OCI-LY3 (cell line): ENCODE results near the gene SH3GL1.

Experiments used
- H2AFZ ChIP-seq: fragments of 200-600, 300-600 bp; shearing (Covaris generic); 2 replicates; pipeline ENCODE4 v1.6.0; 2014; ENCODE audit warnings: antibody characterized with exemption, low read depth, low read length
- H3K27ac ChIP-seq: fragments of 200-600, 300-600 bp; sonication (generic); 2 replicates; pipeline ENCODE4 v1.5.1; 2014; ENCODE audit warnings: mild to moderate bottlenecking, low read length, moderate library complexity, mixed read lengths
- H3K27me3 ChIP-seq: fragments of 200-600, 300-600 bp; sonication (generic); 2 replicates; pipeline ENCODE4 v1.6.1; 2014; ENCODE audit warnings: low read depth, low read length, mixed read lengths
- H3K36me3 ChIP-seq: fragments of 200-600, 300-600 bp; sonication (generic); replicated peaks from 2 replicates; pipeline ENCODE3; 2014; ENCODE audit warnings: low read depth, low read length, mixed read lengths
- H3K4me1 ChIP-seq: fragments of 300-600, 200-600 bp; sonication (generic); 2 replicates; pipeline ENCODE4 v1.6.1; 2014; ENCODE audit warnings: low read length, mixed read lengths
- H3K4me2 ChIP-seq: fragments of 200-600, 300-600 bp; sonication (generic); 2 replicates; pipeline ENCODE4 v1.6.1; 2014; ENCODE audit warnings: low read length, mixed read lengths
- H3K4me3 ChIP-seq: fragments of 300-600, 200-600 bp; sonication (generic); 2 replicates; pipeline ENCODE4 v1.5.1; 2014; ENCODE audit warnings: antibody characterized with exemption, mild to moderate bottlenecking, low read length, moderate library complexity
- H3K79me2 ChIP-seq: fragments of 300-600, 200-600 bp; shearing (Covaris generic); 2 replicates; pipeline ENCODE4 v1.6.1; 2014; ENCODE audit warnings: mild to moderate bottlenecking, low read length, mixed read lengths
- H3K9ac ChIP-seq: fragments of 300-600, 200-600 bp; shearing (Covaris generic); 2 replicates; pipeline ENCODE4 v1.6.0; 2014; ENCODE audit warnings: mild to moderate bottlenecking, low read length, moderate library complexity
- H3K9me3 ChIP-seq: fragments of 200-600, 300-600 bp; shearing (Covaris generic); 2 replicates; pipeline ENCODE4 v1.6.1; 2014; ENCODE audit warnings: low read length, mixed read lengths; ENCODE audit not compliant: insufficient read depth
- H4K20me1 ChIP-seq: fragments of 200-600, 300-600 bp; sonication (generic); 2 replicates; pipeline ENCODE4 v1.6.1; 2016; ENCODE audit warnings: low read length, mixed read lengths; ENCODE audit not compliant: insufficient read depth
- EZH2phosphoT487 ChIP-seq: fragments of 200-600 bp; shearing (Covaris generic); IDR thresholded peaks from 2 replicates; pipeline ENCODE4 v1.6.1; 2018; ENCODE audit warnings: antibody characterized with exemption, mixed run types, low read depth
- TF ChIP-seq, protein P1 (sequence below): fragments of 200-600, 300-600 bp; sonication (generic); IDR thresholded peaks from 2 replicates; pipeline ENCODE4 v1.5.1; 2014; ENCODE audit warnings: antibody characterized with exemption, low read length, low read depth

SH3GL1 gene

DNA sequence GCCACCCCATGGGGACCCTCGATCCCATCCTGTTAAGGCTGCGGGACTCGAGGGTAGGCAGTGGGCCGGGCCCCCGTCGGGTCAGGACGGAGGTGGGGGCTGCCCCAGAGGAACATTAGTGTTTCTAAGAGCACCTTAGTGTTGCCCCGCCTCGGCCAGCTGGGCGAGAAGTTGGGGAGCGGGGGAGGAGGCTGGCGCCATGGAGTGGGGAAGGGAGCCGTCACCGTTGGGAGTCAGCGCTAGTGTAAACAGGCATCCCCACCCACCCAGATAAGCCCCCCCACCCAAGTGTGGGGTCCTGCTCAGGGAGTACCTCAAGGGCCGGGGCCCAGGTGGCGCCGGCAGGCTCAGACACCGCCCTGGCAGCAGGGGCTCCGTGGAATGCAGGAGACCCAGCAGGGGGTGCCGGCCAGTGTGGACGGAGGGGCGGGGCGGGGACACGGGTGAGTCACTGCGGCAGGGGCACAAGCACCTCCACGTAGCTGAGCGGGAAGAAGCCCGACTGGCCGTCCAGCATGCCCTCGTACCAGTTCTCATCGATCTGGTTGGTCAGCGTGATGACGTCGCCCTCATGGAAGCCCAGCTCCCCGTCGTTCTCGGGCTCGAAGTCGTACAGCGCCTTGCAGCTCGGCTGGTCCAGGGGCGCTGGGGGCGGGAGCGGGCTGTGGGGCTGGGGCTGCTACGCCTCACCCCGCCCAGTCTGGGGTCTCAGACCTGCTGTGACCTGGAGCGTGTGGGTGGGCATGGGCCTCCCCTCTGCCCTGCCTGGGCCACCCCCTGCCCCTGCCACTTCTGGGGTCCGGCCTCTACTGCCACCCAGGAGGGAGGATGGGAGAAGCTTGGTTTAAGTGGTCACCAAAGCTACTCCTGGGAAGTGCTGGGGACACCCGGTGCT, 38.9 kb downstream of the SH3GL1 start:
- Histone ChIP-seq H3K9me3 (no peaks in the 10 kb centered on the region), H3K79me2 (no peaks in the 10 kb centered on the region), H4K20me1 (no peaks in the 10 kb centered on the region; the same call in 1 of the 2 replicates), H3K36me3 (peaks cover 51% of the 10 kb centered on the region), H3K4me1 (no peaks in the 10 kb centered on the region), H3K27ac (no peak overlapping the region), H2AFZ (no peak overlapping the region), H3K9ac (no peak overlapping the region), H3K4me3 (no peak overlapping the region), H3K27me3 (no peaks in the 10 kb centered on the region), H3K4me2 (no peak overlapping the region)
- TF ChIP-seq, protein P1, sequence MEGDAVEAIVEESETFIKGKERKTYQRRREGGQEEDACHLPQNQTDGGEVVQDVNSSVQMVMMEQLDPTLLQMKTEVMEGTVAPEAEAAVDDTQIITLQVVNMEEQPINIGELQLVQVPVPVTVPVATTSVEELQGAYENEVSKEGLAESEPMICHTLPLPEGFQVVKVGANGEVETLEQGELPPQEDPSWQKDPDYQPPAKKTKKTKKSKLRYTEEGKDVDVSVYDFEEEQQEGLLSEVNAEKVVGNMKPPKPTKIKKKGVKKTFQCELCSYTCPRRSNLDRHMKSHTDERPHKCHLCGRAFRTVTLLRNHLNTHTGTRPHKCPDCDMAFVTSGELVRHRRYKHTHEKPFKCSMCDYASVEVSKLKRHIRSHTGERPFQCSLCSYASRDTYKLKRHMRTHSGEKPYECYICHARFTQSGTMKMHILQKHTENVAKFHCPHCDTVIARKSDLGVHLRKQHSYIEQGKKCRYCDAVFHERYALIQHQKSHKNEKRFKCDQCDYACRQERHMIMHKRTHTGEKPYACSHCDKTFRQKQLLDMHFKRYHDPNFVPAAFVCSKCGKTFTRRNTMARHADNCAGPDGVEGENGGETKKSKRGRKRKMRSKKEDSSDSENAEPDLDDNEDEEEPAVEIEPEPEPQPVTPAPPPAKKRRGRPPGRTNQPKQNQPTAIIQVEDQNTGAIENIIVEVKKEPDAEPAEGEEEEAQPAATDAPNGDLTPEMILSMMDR, result no peak
- TF ChIP-seq EZH2phosphoT487, result no peak

DNA sequence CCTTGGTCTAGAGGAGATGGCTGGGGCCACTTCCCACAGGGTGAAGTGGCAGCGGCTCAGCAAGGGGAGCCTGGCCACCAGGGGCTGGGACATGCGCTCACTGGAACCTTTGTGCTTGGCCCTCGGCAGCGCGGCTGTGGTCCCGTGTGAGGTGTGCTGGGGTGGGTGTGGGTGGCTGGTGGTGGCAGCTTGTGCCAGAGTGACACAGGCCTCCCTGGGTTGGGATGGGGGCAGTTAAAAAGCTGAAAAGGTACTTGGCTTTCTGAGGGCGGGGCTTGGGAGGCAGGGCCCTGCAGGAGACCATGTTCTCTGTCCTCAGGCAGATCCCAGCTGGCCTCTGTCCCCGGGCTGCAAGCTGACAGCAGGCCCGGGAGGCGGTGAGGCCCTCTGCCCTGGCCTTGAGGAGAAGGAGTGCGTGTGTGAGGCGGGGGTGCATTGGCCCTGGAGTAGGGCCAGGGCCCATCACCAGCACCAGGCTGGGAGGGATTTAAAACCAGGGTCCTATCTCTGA, 39.7 kb downstream of the SH3GL1 start:
- H3K79me2 ChIP-seq, result no peaks in the 10 kb centered on the region
- no peaks in the 10 kb centered on the region for H3K9me3 ChIP-seq
- peaks cover 47% of the 10 kb centered on the region for H3K36me3 ChIP-seq
- H4K20me1 ChIP-seq, result no peaks in the 10 kb centered on the region; the same call in 1 of the 2 replicates
- H3K27ac ChIP-seq, result no peak overlapping the region
- no peak overlapping the region for H3K4me2 ChIP-seq
- no peaks in the 10 kb centered on the region for H3K27me3 ChIP-seq
- H3K4me1 ChIP-seq, result no peaks in the 10 kb centered on the region
- TF ChIP-seq EZH2phosphoT487, result no peak
- TF ChIP-seq, protein P1, result no peak
- H3K4me3 ChIP-seq, result no peak overlapping the region
- no peak overlapping the region for H3K9ac ChIP-seq
- no peak overlapping the region for H2AFZ ChIP-seq

DNA sequence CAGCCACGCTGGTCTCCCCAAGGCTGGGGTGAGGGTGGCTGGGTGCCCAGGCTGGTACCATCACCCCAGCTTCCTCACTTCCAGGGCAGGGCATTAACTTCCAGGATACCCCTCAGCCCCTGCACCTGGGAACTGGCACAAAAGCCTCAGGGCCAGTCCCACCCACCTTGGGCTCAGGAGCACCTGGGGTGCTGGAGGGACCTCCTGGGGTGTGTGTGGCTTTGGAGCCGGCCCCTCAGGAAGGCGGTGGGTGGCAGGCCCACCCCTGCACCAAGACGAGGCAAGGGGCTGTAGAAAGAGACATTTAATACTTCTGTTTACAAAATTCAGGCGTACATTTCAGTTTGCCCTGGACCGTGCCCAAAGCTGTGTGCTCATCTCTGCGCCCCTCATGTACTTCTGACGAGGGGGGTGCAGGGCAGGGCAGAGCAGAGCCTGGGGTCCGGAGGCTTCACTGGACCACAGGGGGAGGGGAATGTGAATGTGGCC, 40.2 kb downstream of the SH3GL1 start:
- H3K36me3 ChIP-seq, result peaks cover 47% of the 10 kb centered on the region
- H2AFZ ChIP-seq, result no peak overlapping the region
- H3K27me3 ChIP-seq, result no peaks in the 10 kb centered on the region
- H3K9me3 ChIP-seq, result no peaks in the 10 kb centered on the region
- no peak for TF ChIP-seq EZH2phosphoT487
- TF ChIP-seq, protein P1, result no peak
- H3K9ac ChIP-seq, result no peak overlapping the region
- no peaks in the 10 kb centered on the region; the same call in 1 of the 2 replicates for H4K20me1 ChIP-seq
- no peaks in the 10 kb centered on the region for H3K4me1 ChIP-seq
- H3K4me3 ChIP-seq, result no peak overlapping the region
- no peaks in the 10 kb centered on the region for H3K79me2 ChIP-seq
- H3K4me2 ChIP-seq, result no peak overlapping the region
- no peak overlapping the region for H3K27ac ChIP-seq

DNA sequence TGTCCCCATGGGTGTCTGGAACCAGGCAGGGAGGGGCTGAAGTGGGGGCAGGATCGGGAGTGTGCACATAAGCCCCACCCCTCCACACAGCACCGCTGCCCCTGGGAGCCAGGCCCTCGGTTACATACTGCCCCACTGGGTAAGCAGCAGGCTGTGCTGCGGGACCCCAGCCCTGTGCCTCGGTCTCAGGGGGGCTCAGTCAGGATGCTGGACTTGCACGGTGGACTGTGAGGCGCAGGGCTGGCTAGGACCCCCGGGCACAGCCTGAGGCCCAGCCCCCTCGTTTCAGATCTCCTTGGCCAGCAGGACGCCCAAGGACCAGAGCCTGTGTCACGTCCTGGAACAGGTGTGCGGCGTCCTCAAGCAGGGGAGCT, 40.7 kb downstream of the SH3GL1 start:
- Histone ChIP-seq H4K20me1 (no peaks in the 10 kb centered on the region; the same call in 1 of the 2 replicates), H3K79me2 (no peaks in the 10 kb centered on the region), H3K9ac (no peak overlapping the region), H3K27ac (no peak overlapping the region), H3K4me1 (no peaks in the 10 kb centered on the region), H3K4me3 (no peak overlapping the region), H2AFZ (no peak overlapping the region), H3K4me2 (no peak overlapping the region), H3K27me3 (no peaks in the 10 kb centered on the region), H3K36me3 (peaks cover 47% of the 10 kb centered on the region), H3K9me3 (no peaks in the 10 kb centered on the region)
- TF ChIP-seq EZH2phosphoT487, result no peak
- TF ChIP-seq, protein P1, result no peak
